GM19438 (cell line): ENCODE data around the gene PTPN14.
"Not testable (repeated sequence)": the region's sequence is repeated elsewhere in the genome, so short reads cannot be mapped to it uniquely, and the experiment has no call there.

Source experiments
- ATAC-seq: cut with Tn5 transposase; IDR thresholded peaks from one replicate; pipeline ENCODE4 v1.9.1; 2021; ENCODE audit warnings: low read depth; ENCODE audit not compliant: unreplicated experiment

The PTPN14 gene

GRCh38 chr1:214551436-214552173, at the start of gene PTPN14:
TSS of gene PTPN14 (minus strand) at chr1:214551602. CDS start at chr1:214464803, 86,799 bp downstream.
- ATAC-seq = peak; percentile 58

GRCh38 chr1:214593158-214593557, 41.8 kb upstream of the PTPN14 start:
- no peak for ATAC-seq

GRCh38 chr1:214591918-214592317, 40.5 kb upstream of the PTPN14 start:
- ATAC-seq = not testable (repeated sequence)

- no peak for ATAC-seq
Observed at GRCh38 chr1:214590696-214591095, 39.3 kb upstream of the PTPN14 start.

GRCh38 chr1:214588963-214589597, 37.7 kb upstream of the PTPN14 start:
- ATAC-seq = no peak

GRCh38 chr1:214587165-214587564, 35.8 kb upstream of the PTPN14 start:
- no peak for ATAC-seq

DNA sequence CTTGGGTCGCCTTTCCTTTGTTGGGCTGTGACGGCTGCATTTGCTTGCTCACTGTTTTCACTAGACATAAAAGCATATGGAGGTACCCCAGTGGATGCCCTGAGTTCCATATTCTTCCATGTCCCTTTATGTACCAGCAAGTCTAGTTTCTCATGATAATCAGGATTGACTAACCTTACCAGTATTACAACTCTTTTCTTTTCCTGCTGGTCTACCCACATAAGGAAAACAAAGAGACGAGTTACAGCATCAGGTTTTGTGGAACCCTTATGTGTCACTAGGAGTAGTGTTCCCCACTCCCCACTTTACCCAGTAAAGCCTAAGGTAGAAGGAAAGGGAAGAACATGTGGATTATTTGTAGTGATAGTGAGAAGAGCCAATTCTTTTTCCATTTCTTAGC, 35.2 kb upstream of the PTPN14 start:
- no peak for ATAC-seq

GRCh38 chr1:214584805-214585766, 33.7 kb upstream of the PTPN14 start:
- peak; percentile 81 for ATAC-seq

GRCh38 chr1:214583824-214584554, 32.6 kb upstream of the PTPN14 start:
- ATAC-seq = no peak

- ATAC-seq = no peak
Observed at GRCh38 chr1:214583113-214583512, 31.7 kb upstream of the PTPN14 start.

GRCh38 chr1:214582289-214582891, 31.0 kb upstream of the PTPN14 start:
- no peak for ATAC-seq

DNA sequence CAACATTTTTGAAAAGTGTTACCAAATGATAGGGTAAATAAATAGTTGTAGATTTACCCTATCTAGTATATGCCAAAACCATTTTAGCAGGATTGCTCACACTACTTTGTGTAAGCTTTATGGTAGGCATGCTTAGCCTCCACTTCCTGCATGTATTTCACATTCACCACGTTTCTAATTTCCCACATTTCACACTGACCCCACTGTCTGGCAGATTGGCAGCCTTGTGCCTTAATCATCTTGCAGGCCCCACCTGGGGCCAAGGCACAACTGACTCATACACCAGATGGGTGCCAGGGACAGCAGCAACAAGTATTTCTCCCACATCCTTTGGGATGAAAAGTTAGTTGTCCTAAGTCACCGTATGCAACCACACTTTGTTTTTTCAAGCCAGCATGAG, 30.4 kb upstream of the PTPN14 start:
- ATAC-seq = no peak

DNA sequence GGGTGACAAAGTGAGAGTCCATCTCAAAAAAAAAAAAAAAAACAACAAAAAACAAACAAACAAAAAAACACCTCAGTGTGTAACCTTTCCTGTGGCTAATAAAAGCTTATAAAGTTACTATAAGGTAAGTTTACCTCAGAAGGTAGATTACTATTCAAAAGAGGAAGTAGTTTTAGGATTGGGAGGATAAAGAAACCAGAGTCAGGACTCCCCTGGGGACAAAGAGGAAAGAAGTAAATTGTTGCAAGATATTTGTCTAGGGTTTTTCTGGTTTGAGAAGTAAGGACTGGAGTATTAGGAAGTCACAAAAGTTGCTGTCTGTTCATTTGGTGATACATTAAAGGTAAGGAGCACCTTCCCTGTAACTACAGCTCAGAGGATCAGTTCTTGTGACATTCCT, 27.8 kb upstream of the PTPN14 start:
- ATAC-seq = peak; percentile 65

DNA sequence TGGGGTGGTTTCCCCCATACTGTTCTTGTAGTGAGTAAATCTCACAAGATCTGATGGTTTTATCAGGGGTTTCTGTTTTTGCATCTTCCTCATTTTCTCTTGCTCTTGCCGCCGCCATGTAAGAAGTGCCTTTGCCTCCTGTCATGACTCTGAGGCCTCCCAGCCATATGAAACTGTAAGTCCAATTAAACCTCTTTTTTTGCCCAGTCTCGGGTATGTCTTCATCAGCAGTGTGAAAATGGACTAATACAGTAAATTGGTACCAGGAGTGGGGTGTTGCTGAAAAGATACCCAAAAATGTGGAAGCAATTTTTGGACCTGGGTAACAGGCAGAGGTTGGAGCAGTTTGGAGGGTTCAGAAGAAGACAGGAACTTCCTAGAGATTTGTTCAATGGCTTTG, 24.7 kb upstream of the PTPN14 start:
- ATAC-seq = not testable (repeated sequence)

GRCh38 chr1:214574598-214575411, 23.4 kb upstream of the PTPN14 start:
- no peak for ATAC-seq

DNA sequence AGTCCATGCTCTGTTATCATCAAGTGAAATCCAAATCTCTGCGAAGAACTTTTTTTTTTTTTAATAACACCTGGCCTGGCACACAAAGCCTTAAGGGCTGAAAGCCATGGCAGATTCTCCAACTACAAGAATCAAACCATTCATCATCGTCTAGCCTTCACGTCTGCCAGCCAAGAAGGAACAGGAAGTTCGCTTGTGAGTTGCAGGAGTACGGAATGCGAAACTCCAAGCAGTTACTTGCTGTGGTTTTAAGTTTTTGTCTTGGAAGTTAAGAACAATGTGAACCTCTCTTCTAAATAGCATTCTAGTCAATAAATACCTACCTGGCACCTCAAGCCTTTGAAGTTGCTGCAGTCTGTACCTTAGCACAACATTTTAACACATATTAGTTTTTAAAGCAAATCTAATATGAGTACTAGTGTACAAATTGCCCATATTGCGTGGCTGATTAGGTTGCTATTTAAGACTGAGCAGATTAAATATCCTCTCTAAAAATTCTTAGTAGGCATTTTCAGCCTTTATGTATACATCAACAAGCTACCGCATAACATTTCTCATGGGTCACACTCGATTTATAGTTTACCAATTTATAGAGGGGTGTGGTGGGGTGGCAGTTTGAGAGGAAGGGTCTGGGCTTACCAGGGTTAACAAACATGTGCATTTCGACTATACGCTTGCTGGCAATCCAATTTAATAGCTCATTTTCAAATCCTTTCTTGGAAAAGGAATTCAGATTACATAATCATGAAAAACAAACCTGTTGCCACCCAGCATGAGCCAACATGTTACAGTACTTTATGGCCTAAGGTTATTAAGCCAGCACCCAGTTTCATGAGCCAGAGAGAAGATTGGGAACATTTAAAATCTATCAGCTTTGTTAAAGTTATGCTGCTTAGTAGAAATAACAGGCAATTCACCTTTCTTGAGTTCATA, 22.2 kb upstream of the PTPN14 start:
- no peak for ATAC-seq

GRCh38 chr1:214571281-214571680, 19.9 kb upstream of the PTPN14 start:
- ATAC-seq = no peak

DNA sequence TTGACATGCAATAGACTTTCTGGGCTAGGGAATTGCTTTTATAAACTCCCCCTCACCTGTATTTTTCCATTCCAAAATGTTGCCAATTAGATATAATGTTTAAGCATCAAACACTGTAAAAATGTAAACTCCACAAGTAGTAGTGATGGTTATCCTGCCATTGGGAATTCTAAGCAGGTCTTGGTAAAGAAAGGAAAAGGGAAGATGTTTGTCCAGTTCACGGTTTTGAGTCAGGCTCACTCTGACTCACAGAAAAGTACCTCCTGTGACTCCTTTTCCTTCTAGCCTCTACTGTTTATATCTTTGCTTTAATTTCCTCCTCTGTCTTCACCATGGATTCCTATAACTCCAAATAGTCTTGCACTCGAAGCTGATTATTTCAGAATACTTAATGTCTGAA, 19.0 kb upstream of the PTPN14 start:
- no peak for ATAC-seq
